Measurements from ENCODE around the gene PPP3R1. TPM values are rescaled to one million over a fixed set of nuclear protein-coding genes. Genes with fewer than 3 reads are reported as not detected.

Gene PPP3R1
- total RNA-seq, 1 donor from 2014 or later: 54.5 TPM

GRCh38 chr2:68263632-68264031 is 11.3 kb upstream of the PPP3R1 start:
- ATAC-seq: no peak
- Histone ChIP-seq H3K4me1 (no peaks in the 10 kb centered on the region), H3K27me3 (ENCODE audit: low read depth) (no peaks in the 10 kb centered on the region), H3K9me3 (no peaks in the 10 kb centered on the region), H3K27ac (no peak overlapping the region), H3K36me3 (no peaks in the 10 kb centered on the region), H3K4me3 (no peak overlapping the region)
- intact Hi-C loops (cut with DNase I): no loop called here
- no peak for DNase-seq
- TF ChIP-seq CTCF (IDR thresholded peaks at IDR 0.05): no peak

- DNase-seq (no peak), ATAC-seq (no peak)
- no peak overlapping the region for H3K27ac ChIP-seq
- no peak overlapping the region for H3K4me3 ChIP-seq
- H3K36me3 ChIP-seq: no peaks in the 10 kb centered on the region
- no peaks in the 10 kb centered on the region for H3K27me3 ChIP-seq (ENCODE audit: low read depth)
- H3K4me1 ChIP-seq: peaks cover 23% of the 10 kb centered on the region
- intact Hi-C loops (cut with DNase I): no loop called here
- TF ChIP-seq CTCF (IDR thresholded peaks at IDR 0.05): no peak
- H3K9me3 ChIP-seq: no peaks in the 10 kb centered on the region
These were observed 6.5 kb upstream of the PPP3R1 start for GRCh38 chr2:68258851-68259250.

- ATAC-seq (no peak), DNase-seq (no peak)
- Histone ChIP-seq H3K27me3 (ENCODE audit: low read depth) (no peaks in the 10 kb centered on the region), H3K36me3 (no peaks in the 10 kb centered on the region), H3K27ac (no peak overlapping the region), H3K4me1 (peaks cover 26% of the 10 kb centered on the region), H3K4me3 (no peak overlapping the region), H3K9me3 (no peaks in the 10 kb centered on the region)
- TF ChIP-seq CTCF (IDR thresholded peaks at IDR 0.05): no peak
- intact Hi-C loops (cut with DNase I): no loop called here
These were observed 3.7 kb upstream of the PPP3R1 start for GRCh38 chr2:68256093-68256450.

- intact Hi-C loops (cut with DNase I): no loop called here
- ATAC-seq: no peak
- Histone ChIP-seq H3K4me3 (peak overlapping the region; percentile 66), H3K4me1 (peaks cover 47% of the 10 kb centered on the region), H3K27me3 (ENCODE audit: low read depth) (no peaks in the 10 kb centered on the region), H3K27ac (peak overlapping the region; percentile 90), H3K9me3 (no peaks in the 10 kb centered on the region), H3K36me3 (no peaks in the 10 kb centered on the region)
- TF ChIP-seq CTCF (IDR thresholded peaks at IDR 0.05): no peak
- no peak for DNase-seq
These were observed 1.1 kb upstream of the PPP3R1 start for GRCh38 chr2:68253219-68254068.

GRCh38 chr2:68251855-68252399 is 405 bp downstream of the PPP3R1 start:
- Histone ChIP-seq H3K36me3 (no peaks in the 10 kb centered on the region), H3K4me3 (peak overlapping the region; percentile 66), H3K27ac (peak overlapping the region; percentile 90), H3K9me3 (no peaks in the 10 kb centered on the region), H3K27me3 (ENCODE audit: low read depth) (no peaks in the 10 kb centered on the region), H3K4me1 (peaks cover 61% of the 10 kb centered on the region)
- DNase-seq: peak; percentile 61
- intact Hi-C loops (cut with DNase I): no loop called here
- TF ChIP-seq CTCF (IDR thresholded peaks at IDR 0.05): no peak
- ATAC-seq: peak in 1 of 2 donors; percentile 4

All from lower lobe of right lung (tissue), 2 donors.